ENCODE data around the gene COL25A1. TPM values are rescaled to one million over a fixed set of nuclear protein-coding genes. Genes with fewer than 3 reads are reported as not detected.
"Not testable (repeated sequence)": the region's sequence is repeated elsewhere in the genome, so short reads cannot be mapped to it uniquely, and the experiment has no call there.

The COL25A1 gene
- total RNA-seq, 1 donor from 2014 or later = 0.35 TPM

GRCh38 chr4:109147135-109147534 lies 155.3 kb downstream of the COL25A1 start:
- Histone ChIP-seq H3K4me1 (no peaks in the 10 kb centered on the region), H3K27me3 (ENCODE audit: low read depth) (no peaks in the 10 kb centered on the region), H3K36me3 (no peaks in the 10 kb centered on the region), H3K27ac (no peak overlapping the region), H3K4me3 (no peak overlapping the region), H3K9me3 (no peaks in the 10 kb centered on the region)
- intact Hi-C loops (cut with DNase I) = no loop called here
- no peak for ATAC-seq
- no peak for DNase-seq
- no peak for TF ChIP-seq CTCF (IDR thresholded peaks at IDR 0.05)

- DNase-seq (no peak), ATAC-seq (no peak)
- H3K36me3 ChIP-seq = no peaks in the 10 kb centered on the region
- no peaks in the 10 kb centered on the region for H3K4me1 ChIP-seq
- intact Hi-C loops (cut with DNase I) = no loop called here
- TF ChIP-seq CTCF (IDR thresholded peaks at IDR 0.05) = no peak
- H3K9me3 ChIP-seq = no peaks in the 10 kb centered on the region
- H3K4me3 ChIP-seq = no peak overlapping the region
- H3K27ac ChIP-seq = no peak overlapping the region
- no peaks in the 10 kb centered on the region for H3K27me3 ChIP-seq (ENCODE audit: low read depth)
Observed at GRCh38 chr4:109146499-109146898, 156.0 kb downstream of the COL25A1 start.

GRCh38 chr4:109138125-109138524 lies 164.3 kb downstream of the COL25A1 start:
- intact Hi-C loops (cut with DNase I); DNase-seq; H3K9me3 ChIP-seq; ATAC-seq; H3K27ac ChIP-seq; H3K4me1 ChIP-seq; H3K4me3 ChIP-seq; H3K27me3 ChIP-seq (ENCODE audit: low read depth); H3K36me3 ChIP-seq: not testable (repeated sequence)

GRCh38 chr4:109134921-109135320 lies 167.5 kb downstream of the COL25A1 start:
- ATAC-seq (no peak), DNase-seq (no peak)
- H3K27ac ChIP-seq = no peak overlapping the region
- intact Hi-C loops (cut with DNase I) = no loop called here
- H3K9me3 ChIP-seq = no peaks in the 10 kb centered on the region
- no peak for TF ChIP-seq CTCF (IDR thresholded peaks at IDR 0.05)
- H3K4me3 ChIP-seq = no peak overlapping the region
- no peaks in the 10 kb centered on the region for H3K27me3 ChIP-seq (ENCODE audit: low read depth)
- H3K36me3 ChIP-seq = no peaks in the 10 kb centered on the region
- H3K4me1 ChIP-seq = no peaks in the 10 kb centered on the region

- Histone ChIP-seq H3K4me1 (no peaks in the 10 kb centered on the region), H3K9me3 (no peaks in the 10 kb centered on the region), H3K4me3 (no peak overlapping the region), H3K27me3 (ENCODE audit: low read depth) (no peaks in the 10 kb centered on the region), H3K27ac (no peak overlapping the region), H3K36me3 (no peaks in the 10 kb centered on the region)
- no peak for ATAC-seq
- intact Hi-C loops (cut with DNase I) = no loop called here
- DNase-seq = no peak
- no peak for TF ChIP-seq CTCF (IDR thresholded peaks at IDR 0.05)
Observed at GRCh38 chr4:109134268-109134667, 168.2 kb downstream of the COL25A1 start.

- no peak overlapping the region for H3K27ac ChIP-seq
- DNase-seq = no peak
- no peak for TF ChIP-seq CTCF (IDR thresholded peaks at IDR 0.05)
- H3K4me1 ChIP-seq = no peaks in the 10 kb centered on the region
- no peaks in the 10 kb centered on the region for H3K27me3 ChIP-seq (ENCODE audit: low read depth)
- H3K4me3 ChIP-seq = no peak overlapping the region
- no peaks in the 10 kb centered on the region for H3K36me3 ChIP-seq
- ATAC-seq = no peak
- intact Hi-C loops (cut with DNase I) = no loop called here
- H3K9me3 ChIP-seq = no peaks in the 10 kb centered on the region
Observed at GRCh38 chr4:109131559-109131958, 170.9 kb downstream of the COL25A1 start.
